ENCODE measurements around the gene ARHGEF38.
"Not testable (repeated sequence)": the region's sequence is repeated elsewhere in the genome, so short reads cannot be mapped to it uniquely, and the experiment has no call there.

The ARHGEF38 gene

DNA sequence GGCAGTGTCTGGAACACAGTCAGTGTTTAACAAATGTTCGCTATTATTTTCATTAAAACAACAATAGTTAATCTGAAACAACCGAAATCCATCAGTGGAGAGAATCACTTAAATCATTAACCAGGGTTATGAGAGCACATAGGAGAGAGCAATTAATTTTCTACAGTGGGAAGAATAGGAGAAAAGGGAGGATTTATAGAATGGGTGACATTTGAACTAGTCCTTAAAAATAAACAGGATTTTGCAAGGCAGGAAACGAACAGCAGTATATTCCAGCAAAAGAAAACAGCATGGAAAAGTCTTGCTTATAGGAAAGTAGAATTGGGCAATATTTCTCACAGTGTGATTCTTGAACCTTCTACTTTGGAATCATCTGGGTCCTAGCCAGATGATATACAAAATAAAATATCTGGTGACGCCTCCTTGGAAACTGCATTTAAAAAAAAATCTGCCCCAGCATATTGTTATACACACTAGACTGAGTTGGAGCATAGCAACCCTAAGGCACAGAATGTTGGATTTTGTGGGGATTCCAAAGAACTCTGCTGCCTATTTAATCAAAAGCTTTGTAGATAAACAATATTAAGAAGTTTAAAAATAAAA is 100.0 kb downstream of the ARHGEF38 start:
- no peak for DNase-seq (ENCODE audit: low spot score)

DNA sequence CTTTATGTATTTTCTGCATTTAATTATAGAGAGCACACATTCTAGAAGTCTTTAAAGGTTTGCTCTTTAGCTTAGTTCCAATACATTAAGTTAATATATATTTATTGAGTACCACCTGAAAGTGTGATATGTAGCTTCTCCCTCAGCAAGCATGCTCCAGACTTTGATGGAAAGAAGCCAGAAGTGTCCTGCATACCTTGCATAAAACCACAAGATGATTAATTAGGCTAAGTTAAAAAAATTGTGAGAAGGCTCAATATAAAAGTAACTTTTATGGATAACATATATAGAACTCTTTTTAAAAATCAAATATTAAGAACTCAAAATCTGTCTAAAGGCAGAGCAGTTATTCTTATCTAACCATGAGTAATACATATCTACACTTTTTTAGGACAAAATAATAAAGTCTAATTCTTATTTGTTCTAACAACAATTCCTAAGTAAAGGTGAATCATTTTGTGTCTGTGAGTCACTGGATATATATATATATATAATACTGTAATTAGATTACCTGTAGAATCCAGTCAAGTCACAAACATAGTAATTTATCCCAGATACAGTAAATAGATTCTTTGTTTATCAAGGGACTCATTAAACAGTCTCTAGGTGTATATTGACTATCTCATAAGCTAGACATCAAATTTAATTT is 104.8 kb downstream of the ARHGEF38 start:
- no peak for DNase-seq (ENCODE audit: low spot score)

DNA sequence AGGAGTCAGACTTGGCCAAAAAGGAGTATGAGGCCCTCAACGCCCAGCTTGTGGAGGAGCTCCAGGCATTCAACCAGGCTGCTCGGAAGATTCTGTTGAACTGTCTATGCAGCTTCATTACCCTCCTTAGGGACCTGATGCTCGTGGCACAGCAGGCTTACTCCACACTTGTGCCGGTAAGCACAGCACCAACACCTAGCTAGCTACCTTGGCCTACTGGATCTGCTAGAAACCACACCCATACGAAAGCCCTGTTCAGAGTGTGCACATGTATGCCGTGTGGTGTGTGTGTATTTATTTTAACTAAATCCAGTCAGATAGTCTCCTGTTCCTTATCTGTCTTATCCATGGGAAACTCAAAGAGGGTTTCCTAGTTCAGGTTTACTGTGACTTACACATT is 106.8 kb downstream of the ARHGEF38 start:
- no peak for DNase-seq (ENCODE audit: low spot score)

DNA sequence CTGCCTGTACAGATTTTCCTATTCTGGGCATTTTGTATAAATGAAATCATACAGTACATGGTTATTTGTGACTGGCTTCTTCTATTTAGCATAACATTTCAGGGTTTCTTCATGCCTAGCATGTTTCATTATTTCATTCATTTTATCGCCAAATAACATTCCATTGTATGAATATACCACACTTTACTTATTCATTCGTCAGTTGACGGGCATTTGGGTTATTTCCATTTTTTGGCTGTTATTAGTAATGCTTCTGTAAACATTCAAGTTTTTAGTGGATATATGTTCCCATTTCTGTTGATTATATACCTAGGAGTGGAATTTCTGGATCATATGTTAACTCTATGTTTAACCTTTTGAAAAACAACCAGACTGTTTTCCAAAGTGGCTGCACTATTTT is 108.6 kb downstream of the ARHGEF38 start:
- DNase-seq (ENCODE audit: low spot score) = no peak

DNA sequence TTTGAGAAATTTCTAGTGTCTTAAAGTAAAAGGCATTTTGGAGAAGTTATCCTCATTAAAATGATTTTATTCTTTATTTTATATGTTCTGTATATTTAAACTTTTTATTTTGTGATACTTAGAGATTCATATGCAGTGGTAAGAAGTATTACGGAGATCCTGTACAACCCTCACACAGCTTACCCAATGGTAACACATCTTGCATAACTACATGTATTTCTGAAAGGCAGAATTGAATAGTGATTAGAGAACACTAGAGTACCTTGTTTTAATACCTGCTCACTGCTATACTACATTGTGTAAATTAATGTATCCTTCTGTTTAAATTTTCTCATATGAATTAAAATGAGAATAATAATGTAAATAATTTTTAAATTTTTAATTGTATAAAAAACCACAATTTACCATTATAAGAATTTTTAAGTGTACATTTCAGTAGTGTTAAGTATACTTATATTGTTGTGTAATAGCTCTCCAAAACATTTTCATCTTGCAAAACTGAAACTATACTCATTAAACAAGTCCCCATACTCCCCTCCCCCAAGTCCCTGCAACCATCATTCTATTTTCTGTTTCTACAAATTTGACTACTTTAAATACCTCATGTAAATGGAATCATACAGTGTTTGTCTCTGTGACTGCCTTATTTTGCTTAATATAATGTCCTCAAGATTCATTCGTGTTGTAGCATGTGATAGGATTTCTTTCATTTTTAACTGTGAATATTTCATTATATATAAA is 110.7 kb downstream of the ARHGEF38 start:
- no peak for DNase-seq (ENCODE audit: low spot score)

DNA sequence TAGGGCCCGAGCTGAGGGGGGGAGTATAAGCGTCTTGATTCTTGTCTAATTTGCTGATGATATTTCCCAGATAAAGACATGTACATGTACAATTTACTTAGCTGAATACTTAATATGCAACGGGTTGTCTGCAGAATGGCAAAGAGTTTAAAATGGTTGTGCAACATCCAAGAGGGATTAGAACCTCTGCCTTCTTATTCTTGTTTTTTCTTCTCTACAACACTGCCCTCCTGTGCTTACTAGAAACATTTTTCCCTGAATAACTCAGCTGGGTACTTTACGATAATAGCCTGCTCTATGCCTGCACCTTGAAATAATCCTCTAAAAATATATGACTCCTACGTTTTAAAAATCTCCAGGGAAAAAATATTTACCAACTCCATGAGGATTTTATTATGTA is 114.3 kb downstream of the ARHGEF38 start:
- DNase-seq (ENCODE audit: low spot score) = peak; percentile 15

DNA sequence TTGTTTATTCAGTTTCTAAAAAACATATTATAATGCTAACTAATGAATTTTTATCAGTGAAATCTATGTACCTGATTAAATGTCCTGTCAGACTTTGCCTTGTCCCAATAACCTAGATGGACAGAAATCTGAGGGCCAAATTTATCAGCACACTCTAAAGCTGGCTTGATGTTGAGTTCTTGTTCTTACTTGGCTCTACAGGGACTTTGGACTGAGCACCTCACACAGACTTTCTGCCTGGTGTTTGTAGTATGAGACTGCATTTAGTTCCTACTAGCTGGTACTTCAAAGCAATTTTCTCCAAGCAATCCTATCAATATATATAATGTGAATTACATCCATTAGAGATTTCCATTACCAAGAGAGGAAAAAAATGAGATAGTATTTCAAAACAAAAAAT is 118.3 kb downstream of the ARHGEF38 start:
- no peak for DNase-seq (ENCODE audit: low spot score)

DNA sequence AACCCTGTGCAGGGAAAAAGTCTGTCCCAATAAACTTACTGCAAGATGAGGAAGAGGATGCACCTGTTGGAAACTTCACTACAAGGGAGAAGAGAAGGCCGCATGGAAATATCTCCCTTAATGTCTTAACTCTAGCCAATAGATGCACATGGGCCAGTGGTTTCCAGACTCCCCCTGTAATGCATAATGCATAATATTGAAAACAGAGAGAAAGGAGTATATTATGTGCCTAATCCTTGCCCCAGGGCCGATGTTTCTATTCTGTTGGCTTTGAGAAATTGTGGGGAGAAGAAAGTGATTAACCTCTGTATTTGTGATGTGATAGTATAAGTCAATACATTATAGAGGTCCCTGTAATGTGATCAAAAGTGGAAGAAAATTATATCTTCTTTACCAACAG is 118.9 kb downstream of the ARHGEF38 start:
- DNase-seq (ENCODE audit: low spot score) = no peak

DNA sequence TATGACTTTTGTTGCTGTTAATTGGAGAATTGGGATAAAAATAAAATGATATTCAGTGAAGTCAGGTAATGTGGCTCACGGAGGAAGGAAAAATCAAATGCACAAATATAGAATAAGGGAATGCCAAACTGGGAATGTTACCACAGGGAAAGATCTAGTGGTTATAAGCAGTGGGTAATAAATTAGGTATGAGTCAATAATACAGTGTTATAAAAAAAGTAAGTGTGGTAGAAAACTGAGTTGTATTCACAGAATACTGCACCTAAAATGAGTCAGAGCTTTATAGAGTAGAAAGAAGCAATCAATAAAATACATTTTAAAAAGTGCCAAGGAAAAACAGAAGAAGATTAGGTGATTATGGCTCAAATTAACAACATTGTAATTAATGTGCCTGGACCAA is 121.6 kb downstream of the ARHGEF38 start:
- DNase-seq (ENCODE audit: low spot score) = no peak

DNA sequence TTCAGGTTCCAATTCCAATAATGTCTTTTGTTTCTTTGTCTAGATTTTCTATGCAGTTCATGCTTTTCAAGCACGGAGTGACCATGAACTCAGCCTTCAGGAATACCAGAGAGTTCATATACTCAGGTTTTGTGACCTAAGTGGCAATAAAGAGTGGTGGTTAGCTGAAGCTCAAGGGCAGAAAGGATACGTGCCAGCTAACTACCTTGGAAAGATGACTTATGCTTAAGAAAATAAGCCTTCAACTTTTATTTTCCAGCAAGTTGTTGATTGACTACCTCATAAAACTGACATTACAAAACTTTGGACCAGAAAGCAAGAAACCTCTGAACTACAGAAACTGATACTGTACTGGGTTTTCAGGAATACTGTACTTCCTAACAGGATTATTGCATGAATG is 125.3 kb downstream of the ARHGEF38 start:
- no peak for DNase-seq (ENCODE audit: low spot score)

DNA sequence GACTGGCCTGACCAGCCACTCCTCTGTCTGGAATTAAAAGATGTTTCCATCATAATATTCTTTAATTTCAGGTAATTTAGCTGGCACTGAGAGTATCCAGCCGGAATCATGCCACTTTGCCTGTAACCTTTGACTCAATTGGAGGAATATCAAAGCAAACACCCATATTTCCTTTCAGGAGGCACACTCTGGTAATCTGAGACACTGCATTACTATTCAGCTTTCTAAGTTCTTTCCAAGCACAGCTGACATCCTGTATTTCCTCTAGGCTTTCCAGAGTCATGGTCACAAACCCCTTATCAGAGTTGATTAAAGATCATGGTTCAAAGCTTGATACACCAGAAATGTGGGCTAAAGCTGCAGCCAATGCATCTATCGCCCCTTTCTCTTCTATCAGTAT is 126.8 kb downstream of the ARHGEF38 start:
- no peak for DNase-seq (ENCODE audit: low spot score)

DNA sequence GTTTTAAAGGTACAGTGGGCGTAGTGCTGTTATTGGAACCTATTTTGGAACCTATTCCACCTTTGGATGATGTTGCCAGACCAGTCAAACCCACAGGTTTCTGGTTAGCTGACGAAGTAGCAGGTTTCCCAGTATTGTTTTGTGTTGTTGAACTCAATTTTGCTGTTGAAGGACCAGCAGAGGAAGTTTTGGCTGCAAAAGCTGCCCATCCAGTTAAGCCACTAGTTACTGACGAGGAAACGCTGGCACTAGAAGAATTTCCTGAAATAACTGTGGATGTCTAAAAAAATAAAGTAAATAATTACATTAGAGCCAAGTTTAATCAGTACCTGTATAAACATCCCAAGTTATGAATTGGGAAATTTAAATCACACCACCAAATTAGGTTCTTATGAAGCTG is 130.6 kb downstream of the ARHGEF38 start:
- no peak for DNase-seq (ENCODE audit: low spot score)

DNA sequence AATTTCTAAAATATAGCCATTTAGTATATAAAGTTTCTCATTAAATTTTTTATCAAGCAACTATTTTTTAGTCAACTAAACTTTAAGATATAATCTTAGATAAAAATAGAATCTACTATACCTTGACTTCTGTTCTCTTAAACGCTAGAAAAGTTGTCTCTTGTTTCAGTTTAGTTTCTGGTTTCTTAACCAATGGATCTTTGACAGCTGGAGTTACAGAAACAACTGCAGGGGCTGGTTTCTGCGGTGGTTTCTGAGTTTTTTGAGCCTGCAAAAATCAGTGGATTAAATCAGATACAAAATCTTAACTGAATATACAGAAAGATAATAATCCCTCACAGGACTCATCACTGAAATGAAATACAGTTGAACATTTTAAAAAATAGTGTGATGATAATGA is 134.2 kb downstream of the ARHGEF38 start:
- DNase-seq (ENCODE audit: low spot score) = no peak

DNA sequence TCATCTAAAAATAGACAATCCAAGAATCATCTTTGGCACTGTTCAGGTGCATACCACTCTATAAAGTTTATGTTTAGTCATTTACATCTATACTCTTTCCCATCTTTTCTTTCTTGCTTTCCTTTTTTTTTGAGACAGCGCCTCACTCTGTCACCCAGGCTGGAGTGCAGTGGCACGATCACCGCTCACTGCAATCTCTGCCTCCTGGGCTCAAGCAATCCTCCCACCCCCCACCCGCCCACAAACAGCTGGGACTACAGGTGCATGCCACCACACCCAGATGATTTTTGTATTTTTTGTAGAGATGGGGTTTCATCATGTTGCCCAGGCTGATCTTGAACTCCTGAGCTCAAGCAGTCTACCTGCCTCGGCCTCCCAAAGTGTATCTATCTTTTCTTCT is 142.4 kb downstream of the ARHGEF38 start:
- DNase-seq (ENCODE audit: low spot score) = not testable (repeated sequence)

DNA sequence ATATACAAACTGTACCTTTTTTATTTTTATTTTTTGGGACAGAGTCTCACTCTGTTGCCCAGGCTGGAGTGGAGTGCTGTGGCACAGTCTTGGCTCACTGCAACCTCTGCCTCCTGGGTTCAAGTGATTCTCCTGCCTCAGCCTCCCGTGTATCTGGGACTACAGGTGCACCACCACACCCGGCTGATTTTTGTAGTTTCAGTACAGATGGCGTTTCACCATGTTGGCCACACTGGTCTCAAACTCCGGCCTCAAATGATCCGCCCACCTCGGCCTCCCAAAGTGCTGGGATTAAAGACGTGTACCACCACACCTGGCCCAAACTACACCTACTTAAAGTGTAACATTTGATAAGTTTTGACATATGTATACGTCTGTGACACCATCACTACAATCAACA is 143.4 kb downstream of the ARHGEF38 start:
- DNase-seq (ENCODE audit: low spot score) = not testable (repeated sequence)

DNA sequence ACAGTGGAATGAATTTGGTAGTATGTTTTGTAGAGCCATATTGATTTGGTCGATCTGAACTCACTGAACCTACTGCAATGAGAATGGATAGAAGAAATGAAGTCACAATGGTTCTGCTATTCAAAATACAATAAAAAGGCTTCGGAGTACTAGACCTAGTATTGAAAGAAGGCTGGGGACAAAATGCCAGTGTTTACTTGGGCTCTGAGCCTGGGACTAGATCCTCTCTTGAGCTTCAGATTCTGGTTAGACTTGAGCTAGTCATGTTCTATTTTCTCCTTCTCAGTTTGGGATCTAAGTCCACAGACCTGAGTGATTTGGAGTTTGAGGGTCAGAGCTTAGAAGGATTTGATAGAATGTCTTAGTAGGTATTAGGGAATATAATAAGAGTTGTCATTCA is 146.2 kb downstream of the ARHGEF38 start:
- no peak for DNase-seq (ENCODE audit: low spot score)

DNA sequence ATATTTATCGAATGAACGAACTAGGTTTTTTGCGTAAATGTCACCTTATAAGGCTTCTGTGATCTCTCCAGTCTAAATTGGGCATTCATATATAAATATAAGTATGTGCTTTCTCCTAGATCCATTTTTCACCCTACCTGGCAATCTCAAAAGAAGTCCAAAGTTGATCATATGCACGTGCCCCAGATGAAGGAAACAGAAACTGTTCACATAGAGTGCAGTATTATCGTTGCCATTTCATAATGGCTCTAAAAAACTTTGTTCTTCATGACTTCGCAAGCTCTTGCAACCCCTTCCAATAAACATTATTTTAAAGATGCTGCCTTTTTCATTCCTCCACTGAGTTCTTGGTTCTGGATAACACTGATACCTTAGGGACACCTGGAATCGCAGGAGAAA is 155.4 kb downstream of the ARHGEF38 start:
- no peak for DNase-seq (ENCODE audit: low spot score)

DNA sequence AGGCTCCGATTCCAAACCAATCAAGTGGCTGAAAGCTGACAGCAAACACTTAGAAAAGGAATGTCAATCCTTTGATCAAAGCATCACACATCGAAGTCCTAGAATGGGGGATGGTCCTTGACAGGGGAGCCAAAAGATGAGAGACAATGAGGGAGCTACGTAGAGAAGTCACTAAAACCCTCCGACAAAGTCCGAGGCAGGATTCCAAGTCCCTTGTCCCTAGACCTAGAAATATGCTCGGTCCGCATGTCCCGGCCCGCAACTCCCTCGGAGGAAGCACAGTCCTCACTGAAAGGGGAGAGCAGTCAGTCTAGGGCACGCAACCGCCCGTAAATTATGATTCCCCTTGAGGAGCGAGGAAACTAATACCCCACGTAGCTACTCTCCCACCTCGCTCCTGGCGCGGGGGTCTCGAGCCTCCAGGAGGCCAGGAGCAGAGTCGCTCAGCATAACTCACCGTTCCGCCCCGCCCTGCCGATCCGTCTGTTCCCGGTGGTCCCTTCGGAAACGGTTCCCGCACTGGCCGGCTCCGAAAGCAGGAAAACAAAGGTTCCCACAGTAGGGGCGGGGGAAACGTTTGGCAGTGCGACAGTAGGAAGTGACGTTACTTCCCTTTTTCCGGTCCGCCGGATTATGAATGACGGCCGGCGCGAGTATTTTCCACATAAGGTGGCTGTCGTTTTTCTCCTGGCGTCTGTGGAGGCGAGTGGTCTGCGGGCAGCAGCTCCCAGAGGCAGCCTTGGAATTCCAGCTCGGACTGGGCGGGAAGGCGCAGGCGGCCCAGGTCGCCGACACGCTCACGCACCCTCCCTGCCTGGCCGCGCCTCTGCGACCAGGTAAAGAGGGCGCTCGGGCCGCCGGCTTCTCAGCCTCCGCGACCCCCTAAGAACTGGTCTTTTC is 156.0 kb downstream of the ARHGEF38 start, which contains the start of the genes GSTCD and INTS12:
Gene GSTCD, plus strand, starts transcription at position 604 of the 900 bp plus-strand sequence. CDS start 8,830 bp downstream, outside the sequence.
Gene INTS12, minus strand, starts transcription at position 509 of the 900 bp plus-strand sequence. CDS start 8,684 bp downstream, outside the sequence.
- peak; percentile 95 for DNase-seq (ENCODE audit: low spot score)

DNA sequence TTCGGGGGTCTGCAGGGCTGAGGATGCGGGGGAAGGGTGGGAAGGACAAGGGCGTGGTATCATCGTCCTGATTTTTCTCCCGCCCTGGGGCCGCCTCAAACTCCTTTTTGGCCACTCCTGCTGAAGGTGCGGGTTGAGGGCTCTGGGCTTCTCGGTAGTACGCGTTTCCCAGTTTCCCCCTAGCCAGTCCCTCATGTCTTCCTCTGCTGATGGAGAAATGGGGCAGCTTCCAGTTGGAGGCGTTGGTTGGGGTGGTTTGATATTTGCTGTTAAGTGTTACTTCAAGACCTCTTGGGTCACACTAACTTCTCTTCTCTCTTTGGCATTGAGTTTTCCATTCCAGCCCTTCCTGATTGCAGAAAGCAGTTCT is 156.6 kb downstream of the ARHGEF38 start:
- DNase-seq (ENCODE audit: low spot score) = peak; percentile 8

DNA sequence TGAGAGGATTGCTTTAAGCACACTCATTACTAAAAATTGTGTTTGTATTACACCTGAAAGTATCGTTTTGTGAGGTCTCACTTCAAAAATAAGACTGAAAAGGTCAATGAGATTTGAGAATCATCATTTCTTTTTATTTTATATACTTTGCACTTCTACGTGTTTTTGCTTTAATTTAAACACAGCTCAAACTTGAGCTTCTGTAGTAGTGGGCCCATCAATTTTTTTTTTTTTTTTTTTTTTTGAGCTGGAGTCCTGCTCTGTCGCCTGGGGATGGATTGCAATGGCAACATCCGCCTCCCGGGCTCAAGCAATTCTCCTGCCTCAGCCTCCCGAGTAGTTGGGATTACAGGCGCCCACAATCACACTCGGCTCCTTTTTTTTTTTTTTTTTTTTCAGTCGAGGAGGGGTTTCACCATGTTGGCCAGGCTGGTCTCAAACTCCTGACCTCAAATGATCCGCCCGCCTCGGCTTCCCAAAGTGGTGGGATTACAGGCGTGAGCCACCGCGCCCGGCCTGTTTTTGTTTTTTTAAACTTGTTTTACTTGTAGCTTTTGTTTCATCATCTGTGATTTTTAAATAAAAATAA is 157.7 kb downstream of the ARHGEF38 start:
- no peak for DNase-seq (ENCODE audit: low spot score)

DNA sequence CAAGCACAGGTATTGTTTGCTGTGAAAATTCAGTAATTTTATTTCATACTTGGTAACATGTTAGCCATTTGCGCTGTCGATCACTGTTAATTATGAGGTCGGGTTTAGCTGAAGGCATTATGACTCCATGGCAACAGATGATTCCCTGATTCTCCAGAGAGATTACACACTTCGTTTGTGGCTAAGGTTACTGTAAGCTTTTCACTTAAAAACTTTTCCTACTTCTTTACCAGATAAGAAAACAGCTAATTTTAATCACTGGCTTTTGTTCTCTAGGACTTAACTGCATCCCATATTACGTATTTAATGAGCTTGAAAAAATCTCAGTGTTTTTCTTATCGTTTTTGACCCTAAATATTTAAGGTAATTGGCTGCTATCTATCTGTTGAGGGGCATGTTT is 158.3 kb downstream of the ARHGEF38 start:
- no peak for DNase-seq (ENCODE audit: low spot score)

DNA sequence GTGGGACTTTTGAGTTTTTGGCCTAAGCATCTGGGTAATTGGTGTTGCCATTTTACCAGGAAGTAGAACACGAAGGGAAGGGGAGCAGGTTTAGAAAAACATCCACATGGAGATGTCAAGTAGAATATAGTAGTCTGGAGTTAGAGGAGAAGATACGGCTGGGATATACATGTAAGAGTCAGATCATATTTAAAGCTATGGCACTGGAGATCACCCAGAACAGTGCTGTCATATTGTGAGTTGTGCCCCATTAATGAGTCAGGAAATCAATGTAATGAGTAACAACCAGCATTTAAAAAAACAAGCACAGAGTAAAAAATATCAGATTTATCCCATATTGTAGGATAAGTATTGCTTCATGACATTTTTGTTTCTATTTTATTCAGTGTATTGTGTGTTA is 160.3 kb downstream of the ARHGEF38 start:
- DNase-seq (ENCODE audit: low spot score) = no peak
